ENCODE results near the gene STRN3.

The STRN3 gene

DNA sequence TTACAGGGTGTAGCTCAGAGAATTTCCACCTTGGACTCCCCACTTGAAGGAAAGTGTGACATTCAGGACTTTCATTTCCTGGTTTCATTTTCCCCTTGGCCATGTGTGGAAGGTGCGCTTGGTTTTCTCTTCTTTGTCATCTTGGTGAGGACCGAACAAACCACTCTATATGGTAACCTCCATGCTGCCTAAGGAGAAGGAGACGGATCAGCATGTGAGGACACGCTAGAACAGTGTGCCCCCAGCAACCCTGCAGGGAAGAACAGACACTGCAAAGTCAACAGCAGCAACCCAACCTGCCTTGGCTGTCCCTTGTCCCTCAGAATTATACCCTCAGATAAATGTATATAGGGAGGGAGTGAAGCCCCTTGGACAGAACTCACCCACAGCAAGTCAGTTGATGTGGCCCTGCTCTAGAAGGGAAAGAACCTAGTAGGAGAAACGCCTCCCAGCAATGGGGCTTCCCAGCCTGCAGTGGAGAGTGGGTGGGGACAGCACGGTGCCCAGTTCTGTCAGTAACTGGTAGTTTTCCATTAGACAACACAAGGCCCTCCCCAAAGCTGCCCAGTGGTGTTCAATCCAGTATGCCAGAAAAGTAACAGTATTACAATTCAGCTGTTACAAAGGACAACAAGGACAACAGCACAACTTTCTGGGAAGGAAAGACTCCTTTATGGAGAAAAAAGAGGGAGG is 170.7 kb downstream of the STRN3 start:
- DNase-seq (ENCODE audit: low spot score in 2 of 2) (no peak), ATAC-seq (ENCODE audit: low read depth) (peak; percentile 56)
- H3K36me3 Mint-ChIP-seq = no peaks in the 10 kb centered on the region
- H3K27me3 Mint-ChIP-seq = peaks cover 5% of the 10 kb centered on the region
- H3K4me3 Mint-ChIP-seq = peak overlapping the region; percentile 25
- H3K4me1 Mint-ChIP-seq = peaks cover 14% of the 10 kb centered on the region
- H3K27ac Mint-ChIP-seq = peak overlapping the region; percentile 11
- H3K9me3 Mint-ChIP-seq = peaks cover 1% of the 10 kb centered on the region

DNA sequence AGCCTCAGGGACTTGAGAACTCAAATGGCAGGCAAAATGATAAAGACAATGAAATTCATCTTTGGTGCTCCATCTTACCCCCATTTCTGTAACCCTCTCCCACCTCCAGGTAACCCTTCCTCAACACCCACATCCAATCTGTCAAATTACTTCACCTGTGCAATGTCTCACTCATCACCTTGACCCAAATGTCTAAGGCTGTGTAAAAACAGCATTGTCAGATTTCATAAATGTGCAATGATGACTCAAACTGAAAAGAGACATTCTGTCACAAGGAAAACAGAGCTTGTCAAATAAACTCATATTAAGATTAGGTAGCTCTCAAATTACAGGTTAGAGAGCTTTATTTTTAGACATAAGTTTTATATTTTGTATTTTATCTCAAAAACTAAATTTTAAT is 171.7 kb downstream of the STRN3 start:
- H3K27ac Mint-ChIP-seq = no peak overlapping the region
- ATAC-seq (ENCODE audit: low read depth) = no peak
- H3K27me3 Mint-ChIP-seq = peaks cover 6% of the 10 kb centered on the region
- H3K4me3 Mint-ChIP-seq = no peak overlapping the region
- H3K36me3 Mint-ChIP-seq = no peaks in the 10 kb centered on the region
- H3K9me3 Mint-ChIP-seq = peaks cover 2% of the 10 kb centered on the region
- DNase-seq (ENCODE audit: low spot score in 2 of 2) = no peak
- H3K4me1 Mint-ChIP-seq = peaks cover 18% of the 10 kb centered on the region

DNA sequence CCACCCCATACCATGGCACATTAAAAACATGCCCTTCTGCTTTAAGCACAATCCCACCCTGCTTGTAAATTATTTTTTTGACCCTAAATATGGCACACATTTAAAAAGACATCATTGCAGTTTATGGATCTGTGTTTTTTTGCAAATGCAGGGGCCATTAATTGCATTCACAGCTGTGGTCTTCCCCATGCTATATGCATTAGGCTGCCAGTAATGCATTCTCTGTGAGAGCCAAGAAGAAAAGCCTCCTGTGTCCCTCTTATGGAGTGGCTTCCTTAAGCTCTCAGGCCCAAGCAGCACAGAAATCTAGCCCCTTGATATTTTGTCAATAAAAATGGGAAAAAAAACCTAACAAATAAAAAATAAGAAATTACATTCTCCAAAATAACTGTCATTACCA is 172.2 kb downstream of the STRN3 start:
- Mint-ChIP-seq H3K4me3 (no peak overlapping the region), H3K27me3 (peaks cover 6% of the 10 kb centered on the region), H3K27ac (no peak overlapping the region), H3K4me1 (peaks cover 23% of the 10 kb centered on the region), H3K9me3 (peaks cover 2% of the 10 kb centered on the region), H3K36me3 (no peaks in the 10 kb centered on the region)
- ATAC-seq (ENCODE audit: low read depth) (no peak), DNase-seq (ENCODE audit: low spot score in 2 of 2) (no peak)

DNA sequence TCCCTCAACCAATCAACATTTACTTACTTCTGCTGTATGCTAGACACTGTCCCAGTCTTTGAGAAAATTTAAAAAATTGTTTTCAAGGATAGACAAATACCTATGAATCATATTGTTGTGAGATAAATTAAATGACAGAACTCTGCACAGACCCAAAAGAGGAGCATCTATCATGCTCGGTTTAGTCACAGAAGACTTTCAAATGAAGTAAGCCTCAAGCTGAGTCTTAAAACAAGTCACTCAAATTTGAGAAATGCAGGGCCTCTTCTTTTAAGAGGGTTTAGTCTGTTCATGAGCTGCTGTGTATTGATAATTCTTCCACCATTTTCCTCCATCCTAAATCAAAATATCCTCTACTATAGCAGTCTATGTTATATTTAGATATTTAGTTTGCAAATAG is 176.2 kb downstream of the STRN3 start:
- ATAC-seq (ENCODE audit: low read depth) (no peak), DNase-seq (ENCODE audit: low spot score in 2 of 2) (no peak)
- peaks cover 2% of the 10 kb centered on the region for H3K9me3 Mint-ChIP-seq
- peaks cover 18% of the 10 kb centered on the region for H3K4me1 Mint-ChIP-seq
- no peak overlapping the region for H3K4me3 Mint-ChIP-seq
- no peaks in the 10 kb centered on the region for H3K36me3 Mint-ChIP-seq
- no peak overlapping the region for H3K27ac Mint-ChIP-seq
- H3K27me3 Mint-ChIP-seq = peaks cover 6% of the 10 kb centered on the region

DNA sequence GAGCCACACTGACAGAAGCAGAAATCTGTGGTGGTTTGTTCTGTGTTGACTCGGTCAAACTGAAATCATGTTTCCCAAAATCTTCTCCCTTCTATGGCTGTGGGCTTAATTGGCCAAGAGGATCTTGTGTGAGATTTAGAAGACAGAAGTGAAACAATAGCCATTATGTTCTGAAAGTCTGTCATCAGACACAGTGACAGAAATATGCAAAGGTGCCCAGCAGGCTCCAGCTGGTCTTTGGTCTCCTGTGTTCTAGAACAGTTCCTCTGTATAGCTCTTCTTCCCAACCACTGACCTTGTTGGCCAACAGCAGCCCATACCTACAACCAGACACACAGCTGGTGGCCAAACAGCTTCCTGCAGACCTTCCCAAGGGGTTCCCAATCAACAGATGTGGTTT is 176.8 kb downstream of the STRN3 start:
- Mint-ChIP-seq H3K36me3 (no peaks in the 10 kb centered on the region), H3K4me1 (peaks cover 15% of the 10 kb centered on the region), H3K4me3 (no peak overlapping the region), H3K27ac (no peak overlapping the region), H3K27me3 (peaks cover 5% of the 10 kb centered on the region), H3K9me3 (peaks cover 2% of the 10 kb centered on the region)
- ATAC-seq (ENCODE audit: low read depth) (peak; percentile 42), DNase-seq (ENCODE audit: low spot score in 2 of 2) (no peak)

DNA sequence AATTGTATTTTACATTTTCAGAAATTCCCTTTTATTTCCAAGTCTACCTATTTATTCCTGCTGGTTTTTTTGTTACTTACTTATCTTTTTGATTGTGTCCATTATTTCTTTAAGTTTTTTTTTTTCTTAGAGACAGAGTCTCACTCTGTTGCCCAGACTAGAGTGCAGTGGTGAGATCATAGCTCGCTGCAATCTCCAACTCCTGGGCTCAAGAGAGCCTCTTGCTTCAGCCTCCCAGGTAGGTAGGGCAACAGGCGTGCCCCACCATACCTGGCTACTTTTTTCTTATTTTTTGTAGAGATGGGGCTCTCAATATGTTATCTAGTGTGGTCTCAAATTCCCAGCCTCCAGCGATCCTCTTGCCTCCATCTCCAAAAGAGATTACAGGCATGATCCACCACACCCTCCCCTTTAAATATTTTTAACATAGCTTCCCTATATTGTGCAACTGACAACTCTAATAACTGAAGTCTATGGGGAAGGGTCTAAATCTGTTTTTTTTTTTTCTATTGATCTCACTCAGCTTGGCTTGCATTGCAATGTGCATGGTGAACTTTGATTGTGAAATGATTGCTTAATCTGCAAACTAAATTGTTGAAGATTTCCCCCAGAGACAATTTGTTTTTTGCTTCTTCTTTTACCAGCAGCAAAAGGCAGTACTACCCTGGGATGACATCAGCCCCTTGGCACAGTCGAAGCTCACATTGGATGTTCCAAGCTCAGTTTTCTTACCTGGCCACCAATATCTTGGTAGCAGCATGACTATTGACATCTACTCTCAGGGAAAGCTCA is 177.5 kb downstream of the STRN3 start:
- DNase-seq (ENCODE audit: low spot score in 2 of 2) = no peak
- H3K4me3 Mint-ChIP-seq = no peak overlapping the region
- no peak overlapping the region for H3K27ac Mint-ChIP-seq
- peaks cover 7% of the 10 kb centered on the region for H3K27me3 Mint-ChIP-seq
- peaks cover 2% of the 10 kb centered on the region for H3K9me3 Mint-ChIP-seq
- peaks cover 14% of the 10 kb centered on the region for H3K4me1 Mint-ChIP-seq
- no peak for ATAC-seq (ENCODE audit: low read depth)
- no peaks in the 10 kb centered on the region for H3K36me3 Mint-ChIP-seq

Measured in memory B cell (primary cell).